H54 (cell line): ENCODE measurements around the gene ASL.
"Not testable (repeated sequence)": the region's sequence is repeated elsewhere in the genome, so short reads cannot be mapped to it uniquely, and the experiment has no call there.

Source experiments
- DNase-seq: peaks from one replicate; pipeline ENCODE4 v3.0.0; 2011; ENCODE audit warnings: low spot score, mixed read lengths; ENCODE audit not compliant: insufficient read length
- FAIRE-seq: peaks from 3 replicates; lab custom pipeline; 2011; peaks lifted over from hg19 to GRCh38; lab: Jason Lieb, UNC
- POLR2A ChIP-seq: IDR thresholded peaks from 2 replicates; pipeline ENCODE4 v1.6.1; 2011; ENCODE audit warnings: low read depth, mild to moderate bottlenecking, low read length

ASL gene

GRCh38 chr7:66118603-66119002, 43.0 kb downstream of the ASL start:
- no peak for TF ChIP-seq POLR2A
- FAIRE-seq (no peak), DNase-seq (no peak)

- DNase-seq (no peak), FAIRE-seq (no peak)
- TF ChIP-seq POLR2A: no peak
Measured at GRCh38 chr7:66119245-66119850, 43.7 kb downstream of the ASL start.

- no peak for TF ChIP-seq POLR2A
- FAIRE-seq: no peak
- no peak for DNase-seq
Measured at GRCh38 chr7:66123175-66123528, 47.5 kb downstream of the ASL start.

- FAIRE-seq, DNase-seq: not testable (repeated sequence)
Measured at GRCh38 chr7:66124569-66124861, 48.9 kb downstream of the ASL start.

- TF ChIP-seq POLR2A: no peak
- FAIRE-seq: no peak
- DNase-seq: no peak
Measured at GRCh38 chr7:66125052-66125694, 49.6 kb downstream of the ASL start.

- FAIRE-seq, DNase-seq: not testable (repeated sequence)
Measured at GRCh38 chr7:66125781-66126352, 50.2 kb downstream of the ASL start.

GRCh38 chr7:66127172-66127571, 51.6 kb downstream of the ASL start:
- not testable (repeated sequence) for DNase-seq, FAIRE-seq

- FAIRE-seq (no peak), DNase-seq (no peak)
- no peak for TF ChIP-seq POLR2A
Measured at GRCh38 chr7:66138994-66139752, 63.6 kb downstream of the ASL start.

GRCh38 chr7:66140924-66141323, 65.3 kb downstream of the ASL start:
- TF ChIP-seq POLR2A: no peak
- FAIRE-seq (no peak), DNase-seq (no peak)

- no peak for TF ChIP-seq POLR2A
- DNase-seq: no peak
- no peak for FAIRE-seq
Measured at GRCh38 chr7:66142334-66142733, 66.7 kb downstream of the ASL start.

- TF ChIP-seq POLR2A: no peak
- DNase-seq (no peak), FAIRE-seq (no peak)
Measured at GRCh38 chr7:66142996-66143395, 67.4 kb downstream of the ASL start.
